AG08395 (cell line): ENCODE data around the gene RABEPK.
A peak's percentile ranks its signal among the peaks of the same experiment; 100 is the strongest.
"Not testable (repeated sequence)": the region's sequence is repeated elsewhere in the genome, so short reads cannot be mapped to it uniquely, and the experiment has no call there.

ENCODE experiments used
- DNase-seq: peaks from one replicate; pipeline ENCODE4 v3.0.0; 2012; ENCODE audit warnings: mixed read lengths, low spot score

The RABEPK gene

DNA sequence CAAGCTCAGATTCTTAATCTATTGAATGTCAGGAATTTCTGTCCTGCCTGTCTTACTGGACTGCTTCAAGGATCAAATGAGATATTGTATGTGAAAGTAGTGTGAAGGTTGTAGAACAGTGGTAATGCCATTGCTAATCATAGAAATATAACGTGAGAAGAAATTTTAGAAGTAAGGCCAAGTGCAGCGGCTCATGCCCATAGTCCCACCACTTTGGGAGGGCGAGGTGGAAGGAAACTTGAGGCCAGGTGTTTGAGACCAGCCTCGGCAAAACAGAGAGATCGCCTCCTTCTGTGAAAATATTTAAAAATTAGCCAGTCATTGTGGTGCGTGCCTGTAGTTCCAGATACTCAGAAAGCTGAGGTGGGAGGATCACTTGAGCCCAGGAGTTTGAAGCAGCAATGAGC is 45.9 kb downstream of the RABEPK start:
- no peak for DNase-seq

DNA sequence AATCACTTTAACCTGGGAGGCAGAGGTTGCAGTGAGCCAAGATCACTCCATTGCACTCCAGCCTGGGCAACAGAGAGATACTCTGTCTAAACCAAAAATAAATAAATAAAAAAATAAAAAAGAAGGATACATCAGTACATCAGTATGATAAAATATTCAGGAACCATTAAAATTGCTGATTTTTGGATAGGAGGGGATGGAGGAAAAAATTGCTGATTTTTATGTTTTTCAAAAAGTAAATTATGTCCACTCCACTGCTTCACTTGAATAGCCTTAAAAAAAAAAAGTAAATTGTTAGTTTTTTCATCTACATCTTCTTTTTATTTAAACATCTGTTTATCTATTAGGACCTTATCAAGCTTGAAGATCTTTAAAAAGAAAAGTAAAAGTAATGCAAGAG is 53.9 kb downstream of the RABEPK start:
- DNase-seq = no peak

DNA sequence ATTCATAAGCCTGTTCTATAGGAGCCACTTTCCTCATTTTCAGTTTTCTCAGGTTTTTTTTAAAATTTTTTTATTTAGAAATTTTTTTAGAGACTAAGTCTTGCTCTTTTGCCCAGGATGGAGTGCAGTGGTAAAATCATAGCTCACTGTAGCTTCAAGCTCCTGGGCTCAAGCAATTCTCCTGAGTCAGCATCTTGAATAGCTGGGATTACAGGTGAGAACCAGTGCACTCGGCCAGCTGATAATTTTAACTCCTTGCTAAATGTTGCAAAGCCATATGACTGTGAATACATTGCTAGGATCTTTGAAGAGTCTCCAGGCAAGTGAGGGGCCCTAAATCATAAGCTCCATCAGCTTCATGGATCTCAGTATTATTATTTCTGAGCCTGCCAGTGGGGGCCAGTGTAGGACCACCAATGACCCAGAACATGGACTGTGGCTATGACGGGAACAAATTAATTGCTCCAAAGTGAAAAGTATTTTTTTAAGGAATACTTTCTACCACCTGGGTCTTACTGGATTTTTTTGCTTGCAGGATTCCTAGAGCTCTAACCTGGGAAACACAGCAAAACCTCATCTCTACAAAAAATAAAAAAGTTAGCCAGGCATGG is 55.5 kb downstream of the RABEPK start:
- DNase-seq = no peak

DNA sequence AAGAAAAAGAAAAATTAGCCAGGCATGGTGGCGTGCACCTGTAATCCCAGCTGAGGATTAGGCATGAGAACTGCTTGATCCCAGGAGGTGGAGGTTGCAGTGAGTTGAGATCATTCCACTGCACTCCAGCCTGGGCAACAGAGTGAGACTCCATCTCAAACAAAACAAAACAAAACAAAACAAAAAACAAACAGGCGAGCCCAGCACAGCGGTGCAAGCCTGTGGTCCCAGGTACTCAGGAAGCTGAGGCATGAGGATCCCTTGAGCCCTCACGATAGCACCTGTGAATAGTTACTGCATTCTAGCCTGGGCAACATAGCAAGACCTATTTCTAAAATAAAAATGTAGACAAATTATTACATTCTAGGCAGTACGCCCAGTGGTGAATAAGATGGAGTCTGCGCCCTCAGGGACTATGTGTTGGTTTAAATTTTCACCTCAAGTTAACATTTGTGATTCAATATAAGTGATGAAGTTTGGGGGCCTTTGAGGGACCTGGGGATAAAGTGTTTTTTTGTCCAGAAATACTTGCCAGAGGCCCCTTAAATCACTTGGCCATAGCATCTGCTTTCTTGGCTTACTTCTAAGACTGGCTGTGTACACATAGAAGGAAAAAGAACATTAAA is 57.9 kb downstream of the RABEPK start:
- no peak for DNase-seq

DNA sequence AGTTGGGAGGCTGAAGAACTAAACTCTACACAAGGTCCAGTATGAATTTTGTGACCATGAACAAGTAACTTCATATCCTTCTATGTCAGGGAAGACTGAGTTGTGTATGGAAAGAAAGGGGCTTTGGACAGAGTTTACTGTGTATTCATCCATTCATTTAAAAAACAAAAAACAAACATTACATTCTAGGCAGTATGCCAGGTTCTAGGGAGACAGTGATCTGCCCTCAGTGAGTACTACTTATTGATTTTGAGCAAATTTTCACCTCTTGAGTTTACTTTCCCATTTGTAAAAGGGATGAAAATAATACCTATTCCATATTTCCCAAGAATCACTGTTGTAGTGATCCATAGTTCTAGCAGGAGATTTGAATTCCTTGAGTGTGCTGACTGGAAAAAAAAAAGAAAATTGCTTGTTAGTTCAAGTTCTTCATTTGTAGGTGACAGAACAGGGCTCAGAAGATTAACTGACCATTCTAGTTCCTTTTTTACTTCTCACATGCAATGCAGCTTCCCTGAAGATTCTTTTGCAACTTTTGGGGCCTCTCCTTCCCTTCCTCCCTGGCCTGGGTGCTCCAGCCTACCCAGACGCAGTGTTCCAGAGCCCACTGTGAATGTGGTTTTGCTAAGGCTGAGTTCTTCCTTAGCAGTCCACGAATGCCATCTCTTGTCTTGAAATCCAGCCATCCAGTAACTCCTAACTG is 58.6 kb downstream of the RABEPK start:
- DNase-seq = no peak

DNA sequence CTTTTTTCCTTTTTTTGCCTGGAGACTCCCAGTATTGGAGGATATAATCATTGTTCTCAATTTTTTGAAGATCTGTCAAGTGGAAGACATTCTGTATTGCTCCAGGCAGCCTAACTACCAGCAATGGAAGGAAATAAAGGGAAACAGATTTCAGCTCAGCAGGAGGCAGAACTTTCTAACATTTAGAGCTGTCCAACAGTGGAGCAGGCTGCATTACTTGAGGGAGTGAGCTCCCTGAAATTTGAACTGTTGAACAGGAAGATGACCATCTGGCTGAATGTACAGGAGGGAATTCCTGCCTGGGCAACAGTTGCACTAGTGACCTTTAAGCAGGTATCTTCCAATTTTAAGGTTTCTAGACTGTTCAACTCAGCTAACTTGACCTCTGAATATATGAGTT is 60.2 kb downstream of the RABEPK start:
- DNase-seq = no peak

DNA sequence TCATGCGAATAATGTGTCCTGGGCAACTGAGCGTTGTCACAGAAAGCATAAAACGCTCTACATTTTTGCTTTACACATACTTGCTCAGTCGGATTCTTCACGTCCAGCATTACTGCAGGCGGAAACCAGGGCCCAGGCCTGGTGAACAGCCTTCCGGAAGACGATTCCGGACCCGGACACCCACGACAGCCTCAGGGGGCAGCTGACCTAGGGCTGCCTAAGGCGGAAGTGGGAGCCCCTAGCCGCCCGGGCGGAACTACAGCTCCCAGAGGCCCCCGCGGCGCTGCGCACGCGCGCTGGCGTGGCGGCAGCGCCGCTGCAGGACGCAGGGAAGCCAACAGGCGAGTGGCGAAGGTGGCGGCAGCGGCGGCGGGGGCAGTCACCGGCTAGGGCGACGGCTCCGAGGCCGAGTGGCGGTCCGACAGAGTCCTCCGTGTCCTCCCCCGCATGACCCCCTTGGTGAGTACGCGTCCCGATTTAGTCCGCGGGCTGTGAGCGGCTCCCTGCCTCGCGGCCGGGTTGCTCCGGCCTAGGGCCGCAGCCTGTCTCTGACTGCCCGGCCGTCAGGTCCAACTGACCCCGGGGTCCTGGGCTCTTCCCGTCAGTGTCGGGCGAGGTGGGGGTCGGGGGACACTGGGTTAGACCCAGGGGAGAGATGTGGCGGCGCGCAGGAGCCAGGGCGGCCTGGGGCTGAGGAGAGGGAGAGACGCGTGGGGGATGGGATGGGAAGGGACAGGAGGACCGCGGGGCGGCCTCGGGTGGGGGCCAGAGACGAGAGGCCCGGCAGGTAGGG is 61.4 kb downstream of the RABEPK start, which contains the start of gene GAPVD1:
Gene GAPVD1 (plus strand): TSS at position 326 of the 793 bp plus-strand sequence. CDS start 37,096 bp downstream, outside the sequence.
- DNase-seq = peak; percentile 99

DNA sequence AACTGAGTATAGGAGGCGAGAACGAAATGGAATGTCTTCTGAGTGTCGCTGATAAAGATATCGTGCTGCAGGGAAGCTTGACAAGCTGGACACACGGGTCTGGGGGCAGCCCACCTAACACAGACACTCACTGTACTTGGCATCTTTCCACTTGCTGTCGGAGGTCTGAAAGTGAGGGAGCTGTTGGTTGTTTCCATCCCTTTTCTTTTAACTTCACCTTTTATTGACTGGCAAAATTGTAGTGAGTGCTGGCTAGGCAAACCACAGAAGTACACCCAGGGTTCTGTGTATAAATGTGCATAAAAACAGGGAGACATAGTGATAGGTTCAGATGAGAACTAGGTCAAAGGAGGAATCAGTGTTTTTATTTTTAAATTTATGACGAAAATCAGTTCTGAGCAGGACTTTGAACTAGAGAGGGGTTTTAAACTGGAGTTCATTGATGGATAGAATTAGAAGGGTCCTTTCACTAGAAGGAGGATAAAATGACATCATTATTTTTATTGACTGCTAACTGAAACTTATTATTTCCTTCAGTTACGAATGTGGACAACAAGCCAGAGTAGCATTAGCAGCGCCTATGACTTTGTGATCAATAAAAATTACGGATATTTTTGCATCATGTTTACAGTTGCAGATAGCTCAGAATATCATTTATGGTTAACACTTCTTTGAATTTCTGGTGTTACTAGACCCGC is 62.1 kb downstream of the RABEPK start:
- peak; percentile 6 for DNase-seq

DNA sequence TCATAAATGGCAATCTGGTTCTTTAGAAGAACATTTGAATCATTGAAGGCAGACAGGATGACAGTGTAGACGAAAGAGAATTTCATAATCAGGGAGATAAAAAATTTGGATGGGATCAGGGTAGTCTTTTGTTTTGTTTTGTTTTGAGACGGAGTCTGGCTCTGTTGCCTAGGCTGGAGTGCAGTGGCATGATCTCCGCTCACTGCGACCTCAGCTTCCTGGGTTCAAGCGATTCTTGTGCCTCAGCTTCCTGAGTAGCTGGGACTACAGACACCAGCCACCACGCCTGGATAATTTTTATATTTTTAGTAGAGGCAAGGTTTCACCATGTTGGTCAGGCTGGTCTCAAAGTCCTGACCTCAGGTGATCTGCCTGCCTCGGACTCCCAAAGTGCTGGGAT is 63.7 kb downstream of the RABEPK start:
- not testable (repeated sequence) for DNase-seq

DNA sequence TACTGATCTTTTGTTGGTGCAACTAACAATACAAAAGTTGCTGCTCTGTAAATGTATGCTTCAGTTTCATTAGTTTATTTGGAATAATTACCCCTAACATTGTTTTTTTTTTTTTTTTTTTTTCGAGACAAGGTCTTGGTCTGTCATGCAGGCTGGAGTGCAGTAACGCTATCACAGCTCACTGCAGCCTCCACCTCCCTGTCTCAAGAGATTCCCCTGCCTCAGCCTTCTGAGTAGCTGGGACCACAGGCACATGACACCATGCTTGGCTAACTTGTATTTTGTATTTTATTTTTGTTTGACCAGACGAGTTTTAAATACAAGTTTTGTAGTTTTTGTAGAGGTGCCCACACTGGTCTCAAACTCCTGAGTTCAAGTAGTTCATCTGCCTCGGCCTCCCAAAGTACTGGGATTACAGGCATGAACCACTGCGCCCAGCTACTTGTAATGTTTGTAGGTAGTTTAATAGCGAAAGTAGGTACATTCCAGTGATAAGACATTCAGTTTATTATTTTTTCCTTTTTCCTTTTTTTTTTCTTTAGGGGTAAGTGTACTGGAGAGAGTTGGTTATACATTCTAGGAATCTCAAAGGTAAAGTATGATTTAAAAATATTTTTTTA is 68.2 kb downstream of the RABEPK start:
- no peak for DNase-seq

DNA sequence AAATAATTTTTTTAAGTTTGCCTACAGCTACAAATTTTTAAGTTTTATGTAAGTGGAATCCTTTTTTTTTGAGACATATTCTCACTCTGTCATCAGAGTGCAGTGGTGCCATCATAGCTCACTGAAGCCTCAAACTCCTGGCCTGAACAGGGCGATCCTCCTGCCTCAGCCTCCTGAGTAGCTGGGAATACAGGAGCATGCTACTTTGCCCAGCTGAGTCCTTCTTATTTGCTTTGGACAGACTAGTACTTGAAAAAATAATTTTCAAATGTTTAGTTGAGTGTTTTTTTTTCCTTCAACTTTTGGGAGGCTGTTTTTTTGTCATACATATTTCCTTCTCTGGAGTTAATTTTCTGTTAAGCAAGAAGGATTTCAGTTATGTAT is 68.7 kb downstream of the RABEPK start:
- no peak for DNase-seq

DNA sequence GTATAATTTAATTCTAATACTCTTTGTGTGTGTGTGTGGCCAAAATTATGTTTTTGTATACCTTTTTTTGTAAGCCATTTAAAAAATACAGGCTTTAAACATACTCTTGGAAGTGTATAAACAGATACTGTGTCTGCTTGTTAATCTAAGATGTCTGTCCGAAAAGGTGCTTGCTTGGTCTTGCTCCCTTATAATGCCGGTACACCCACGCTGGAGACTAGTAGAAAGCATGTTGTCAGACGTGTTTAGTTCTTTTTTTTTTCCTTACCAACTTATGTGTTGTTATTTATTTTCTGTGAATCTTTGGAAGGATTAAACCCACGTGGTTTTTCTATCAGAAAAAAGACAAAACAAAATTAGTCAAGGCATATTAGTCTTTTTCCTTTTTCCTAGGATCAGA is 70.7 kb downstream of the RABEPK start:
- no peak for DNase-seq

DNA sequence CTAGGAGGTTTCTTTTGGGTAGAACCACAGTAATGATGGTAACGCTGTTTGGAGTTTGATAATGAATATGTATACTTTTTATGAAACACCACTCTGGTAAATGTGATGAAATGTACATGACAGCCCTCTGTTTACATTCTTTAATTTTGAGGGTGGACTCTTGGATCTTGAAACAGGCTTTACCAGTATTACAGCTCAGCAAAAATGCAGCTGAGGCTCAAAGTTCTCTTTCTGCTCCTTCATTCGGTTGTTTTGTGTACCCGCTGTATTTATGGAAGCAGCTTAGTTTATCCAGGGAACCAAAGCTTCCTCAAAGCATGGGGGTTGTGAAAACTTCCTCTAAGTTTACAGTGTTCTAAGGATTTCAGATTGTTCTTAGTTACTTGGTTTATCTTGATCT is 72.4 kb downstream of the RABEPK start:
- DNase-seq = no peak

DNA sequence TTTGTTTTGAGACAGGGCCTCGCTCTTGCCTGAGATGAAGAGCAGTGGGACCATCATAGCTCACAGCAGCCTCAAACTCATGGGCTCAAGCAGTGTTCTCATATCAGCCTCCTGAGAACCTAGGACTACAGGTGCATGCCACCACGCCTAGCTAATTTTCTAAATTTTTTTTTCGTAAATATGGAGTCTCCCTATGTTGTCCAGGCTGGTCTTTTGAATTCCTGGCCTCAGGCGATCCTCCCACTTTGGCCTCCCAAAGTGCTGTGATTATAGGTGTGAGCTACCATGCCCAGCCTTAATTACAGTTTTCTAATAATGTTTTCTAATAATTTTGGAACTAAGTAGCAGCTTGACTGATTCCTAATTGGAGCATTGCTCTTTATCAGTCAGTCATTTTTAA is 76.4 kb downstream of the RABEPK start:
- no peak for DNase-seq

DNA sequence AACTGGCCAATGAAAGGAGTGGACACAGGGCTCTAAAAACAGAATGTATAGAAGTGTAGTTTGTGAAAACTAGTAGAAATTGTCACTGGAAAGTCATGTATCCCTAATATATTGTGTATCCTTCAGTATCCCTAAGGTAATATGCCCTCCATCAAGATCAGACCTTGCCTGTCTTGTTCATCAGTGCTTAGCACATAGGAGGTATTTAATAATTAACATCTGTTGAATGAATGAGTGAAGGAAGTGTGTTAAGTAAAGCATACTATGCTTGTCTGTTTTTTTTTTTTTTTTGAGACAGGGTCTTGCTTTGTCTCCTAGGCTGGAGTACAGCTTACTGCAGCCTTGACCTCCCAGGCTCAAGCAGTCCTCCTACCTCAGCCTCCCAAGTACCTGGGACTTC is 77.1 kb downstream of the RABEPK start:
- DNase-seq = no peak

DNA sequence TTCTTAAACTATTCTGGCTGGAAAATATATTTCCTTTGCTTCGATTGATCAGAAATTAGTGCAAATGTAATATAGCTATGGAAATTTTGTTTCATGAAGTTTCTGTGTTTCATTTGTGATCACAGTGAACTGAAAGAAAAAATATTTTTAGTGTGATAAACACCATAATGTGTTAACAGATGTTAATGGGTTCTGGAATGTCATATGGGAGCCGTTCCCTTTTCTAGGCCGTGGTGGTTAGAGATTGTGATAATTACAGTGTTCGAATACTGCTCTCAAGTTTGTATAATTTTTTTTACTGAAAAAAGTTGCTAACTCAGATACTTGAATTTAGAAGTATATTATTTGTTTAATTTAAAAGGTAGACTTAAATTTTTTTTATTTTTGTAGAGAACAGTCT is 80.6 kb downstream of the RABEPK start:
- no peak for DNase-seq
